NCI-H2227 (cell line): ENCODE measurements around the gene HSPA1L.
A peak's percentile ranks its signal among the peaks of the same experiment; 100 is the strongest.
"Not testable (repeated sequence)": the region's sequence is repeated elsewhere in the genome, so short reads cannot be mapped to it uniquely, and the experiment has no call there.

Experiments
- DNase-seq: peaks from one replicate; lab custom pipeline; 2025; ENCODE audit not compliant: unreplicated experiment; lab: John Stamatoyannopoulos, UW

HSPA1L gene

DNA sequence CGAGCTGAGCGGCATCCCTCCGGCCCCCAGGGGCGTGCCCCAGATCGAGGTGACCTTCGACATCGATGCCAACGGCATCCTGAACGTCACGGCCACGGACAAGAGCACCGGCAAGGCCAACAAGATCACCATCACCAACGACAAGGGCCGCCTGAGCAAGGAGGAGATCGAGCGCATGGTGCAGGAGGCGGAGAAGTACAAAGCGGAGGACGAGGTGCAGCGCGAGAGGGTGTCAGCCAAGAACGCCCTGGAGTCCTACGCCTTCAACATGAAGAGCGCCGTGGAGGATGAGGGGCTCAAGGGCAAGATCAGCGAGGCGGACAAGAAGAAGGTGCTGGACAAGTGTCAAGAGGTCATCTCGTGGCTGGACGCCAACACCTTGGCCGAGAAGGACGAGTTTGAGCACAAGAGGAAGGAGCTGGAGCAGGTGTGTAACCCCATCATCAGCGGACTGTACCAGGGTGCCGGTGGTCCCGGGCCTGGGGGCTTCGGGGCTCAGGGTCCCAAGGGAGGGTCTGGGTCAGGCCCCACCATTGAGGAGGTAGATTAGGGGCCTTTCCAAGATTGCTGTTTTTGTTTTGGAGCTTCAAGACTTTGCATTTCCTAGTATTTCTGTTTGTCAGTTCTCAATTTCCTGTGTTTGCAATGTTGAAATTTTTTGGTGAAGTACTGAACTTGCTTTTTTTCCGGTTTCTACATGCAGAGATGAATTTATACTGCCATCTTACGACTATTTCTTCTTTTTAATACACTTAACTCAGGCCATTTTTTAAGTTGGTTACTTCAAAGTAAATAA lies 2.2 kb upstream of the HSPA1L start:
- not testable (repeated sequence) for DNase-seq

DNA sequence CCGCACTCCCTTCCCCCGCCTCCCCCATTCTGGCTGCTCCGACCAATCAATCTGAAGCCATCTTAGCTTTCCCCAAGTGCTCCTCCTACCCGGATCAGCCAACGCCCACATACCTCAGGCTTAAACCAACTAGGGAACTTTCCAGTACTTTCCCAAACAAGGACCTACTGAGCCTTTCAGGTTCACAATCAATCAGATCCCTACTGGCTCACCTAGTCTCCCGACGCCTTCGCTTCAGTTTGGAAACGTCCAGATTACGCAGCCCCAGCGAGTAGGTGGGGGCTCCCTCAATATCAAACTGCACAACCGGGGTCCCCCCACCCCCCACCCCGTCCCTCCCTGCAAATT lies 432 bp downstream of the HSPA1L start:
- peak; percentile 94 for DNase-seq

DNA sequence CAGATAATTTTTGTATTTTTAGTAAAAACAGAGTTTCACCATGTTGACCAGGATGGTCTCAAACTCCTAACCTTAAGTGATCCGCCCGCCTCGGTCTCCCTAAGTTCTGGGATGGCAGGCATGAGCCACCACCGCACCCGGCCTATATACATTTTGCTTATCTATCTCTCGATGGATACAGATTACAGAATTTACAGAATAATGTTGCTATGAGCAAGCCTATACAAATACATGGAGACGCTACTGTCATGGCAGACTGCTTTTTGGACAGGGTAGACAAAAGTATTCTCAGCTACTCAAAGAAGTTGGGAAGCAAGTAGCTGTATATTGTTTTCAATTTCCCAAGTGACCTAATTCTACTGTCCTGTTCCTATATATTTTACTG lies 1.6 kb downstream of the HSPA1L start:
- no peak for DNase-seq

DNA sequence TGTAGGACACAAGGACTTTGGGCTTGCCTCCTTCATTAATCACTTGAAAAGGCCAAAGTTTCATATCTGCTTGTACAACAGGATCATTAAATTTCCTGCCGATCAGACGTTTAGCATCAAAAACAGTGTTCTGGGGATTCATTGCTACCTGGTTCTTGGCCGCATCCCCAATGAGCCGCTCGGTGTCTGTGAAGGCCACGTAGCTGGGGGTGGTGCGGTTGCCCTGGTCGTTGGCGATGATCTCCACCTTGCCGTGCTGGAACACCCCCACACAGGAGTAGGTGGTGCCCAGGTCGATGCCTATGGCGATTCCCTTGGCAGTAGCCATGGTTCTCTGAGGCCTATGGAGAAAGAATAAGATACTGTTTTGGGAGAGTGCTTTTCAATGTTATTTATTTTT lies 3.4 kb downstream of the HSPA1L start:
- DNase-seq, result no peak

DNA sequence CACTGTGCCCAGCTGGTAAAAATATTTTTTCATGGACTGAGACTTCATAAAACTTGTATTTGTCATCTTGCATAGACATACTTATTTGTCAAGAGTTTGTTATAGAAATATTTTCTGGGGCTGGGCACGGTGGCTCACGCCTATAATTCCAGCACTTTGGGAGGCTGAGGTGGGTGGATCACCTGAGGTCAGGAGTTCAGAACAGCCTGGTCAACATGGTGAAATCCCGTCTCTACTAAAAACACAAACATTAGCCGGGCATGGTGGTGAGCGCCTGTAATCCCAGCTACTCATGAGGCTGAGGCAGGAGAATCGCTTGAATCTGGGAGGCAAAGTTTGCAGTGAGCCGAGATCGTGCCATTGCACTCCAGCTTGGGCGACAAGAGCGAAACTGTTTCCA lies 6.5 kb downstream of the HSPA1L start:
- DNase-seq, result not testable (repeated sequence)

DNA sequence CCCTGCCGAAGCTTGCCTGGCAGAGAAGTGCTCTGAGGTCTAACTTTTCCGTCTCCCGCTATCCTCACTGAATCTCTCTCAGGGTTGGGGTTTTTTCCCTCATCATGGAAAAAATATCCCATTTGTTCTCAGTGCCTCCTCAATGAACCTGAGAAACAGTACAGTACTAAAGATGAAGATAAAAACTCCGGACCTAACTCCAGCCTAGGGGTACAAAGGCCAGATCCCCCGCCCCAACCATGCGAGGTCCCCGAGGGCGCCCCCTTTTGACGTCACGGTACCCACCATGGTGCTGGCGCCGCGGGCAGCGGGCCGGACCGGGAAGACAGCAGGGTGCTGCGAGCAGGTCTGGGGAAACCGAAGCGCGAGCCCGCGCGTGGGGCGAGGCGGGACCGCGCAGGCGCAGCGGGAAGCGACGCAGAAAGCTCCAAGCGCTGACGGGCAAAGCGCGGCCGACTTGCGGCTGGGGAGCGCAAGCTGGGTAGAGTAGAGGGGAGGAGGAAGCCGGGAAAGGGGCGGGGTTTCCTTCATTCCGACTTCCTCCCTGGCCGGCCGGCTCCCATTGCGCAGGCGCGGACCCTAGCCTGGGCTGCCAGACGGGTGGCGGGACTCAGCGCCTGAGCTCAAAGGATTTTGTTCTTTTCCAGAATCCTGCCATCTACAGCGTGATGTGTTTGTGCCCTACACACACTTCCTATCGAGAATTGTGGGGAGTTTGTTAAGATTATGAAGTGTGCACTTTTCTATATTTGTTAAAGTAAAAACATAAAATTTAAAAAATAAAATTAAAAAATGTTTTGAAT lies 8.4 kb downstream of the HSPA1L start, which contains the start of gene LSM2:
Gene LSM2, minus strand, starts transcription at position 497 of the 803 bp plus-strand sequence. Its CDS starts 209 bp downstream, at position 288.
- DNase-seq, result peak; percentile 98

DNA sequence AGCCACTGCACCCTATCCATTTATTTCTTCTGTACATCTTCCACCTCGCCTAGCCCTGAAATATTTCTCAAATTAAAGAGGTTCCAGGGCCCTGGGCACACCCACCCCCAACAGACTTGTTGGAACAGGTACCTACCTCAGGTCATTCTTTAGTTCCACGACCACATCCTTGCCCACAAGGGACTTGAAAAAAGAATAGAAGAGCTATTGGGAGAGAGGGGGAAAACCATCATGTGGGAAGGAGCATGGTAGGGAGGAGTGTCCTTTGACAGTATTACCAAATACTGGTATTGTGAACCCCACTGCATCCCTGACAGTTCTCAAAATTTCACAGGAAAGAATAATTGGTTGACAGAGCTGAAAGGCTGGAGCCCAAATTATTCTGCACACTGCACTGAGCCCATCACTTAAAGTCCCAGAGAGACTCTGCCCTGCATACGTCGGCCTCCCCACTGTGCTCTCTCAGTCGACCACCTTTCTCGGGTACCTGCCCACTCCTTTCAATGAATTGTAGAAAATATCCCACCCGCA lies 9.1 kb downstream of the HSPA1L start:
- no peak for DNase-seq

DNA sequence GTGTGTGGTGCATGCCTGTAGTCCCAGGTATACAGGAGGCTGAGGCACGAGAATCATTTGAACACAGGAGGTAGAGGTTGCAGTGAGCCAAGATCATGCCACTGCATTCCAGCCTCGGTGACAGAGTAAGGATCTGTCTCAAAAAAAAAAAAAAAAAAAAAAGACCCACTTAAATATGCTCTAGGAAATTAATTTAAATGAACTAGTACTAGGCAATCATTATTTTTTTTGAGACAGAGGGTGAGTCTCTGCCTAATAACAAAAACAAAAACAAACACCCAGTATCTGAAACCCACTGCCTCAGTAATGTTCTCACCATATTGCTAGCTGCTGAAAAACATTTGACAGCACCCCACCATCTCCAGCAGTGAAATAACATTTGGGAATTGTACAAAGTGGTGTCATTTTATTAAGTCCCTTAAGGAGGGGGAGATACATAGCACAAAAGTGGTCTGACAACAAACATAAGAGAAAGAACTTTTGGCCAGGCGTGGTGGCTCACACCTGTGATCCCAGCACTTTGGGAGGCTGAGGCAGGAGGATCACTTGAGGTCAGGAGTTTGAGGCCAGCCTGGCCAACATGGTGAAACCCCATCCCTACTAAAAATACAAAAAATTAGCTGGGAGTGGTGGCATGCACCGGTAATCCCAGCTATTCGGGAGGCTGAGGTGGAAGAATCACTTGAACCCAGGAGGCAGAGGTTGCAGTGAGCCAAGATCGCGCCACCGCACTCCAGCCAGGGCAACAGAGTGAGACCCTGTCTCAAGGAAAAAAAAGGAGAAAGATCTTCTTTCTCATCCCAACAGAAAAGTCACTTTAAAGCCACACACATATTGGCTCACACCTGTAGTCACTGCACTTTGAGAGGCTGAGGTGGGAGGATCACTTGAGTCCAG lies 13.8 kb downstream of the HSPA1L start:
- DNase-seq, result not testable (repeated sequence)

DNA sequence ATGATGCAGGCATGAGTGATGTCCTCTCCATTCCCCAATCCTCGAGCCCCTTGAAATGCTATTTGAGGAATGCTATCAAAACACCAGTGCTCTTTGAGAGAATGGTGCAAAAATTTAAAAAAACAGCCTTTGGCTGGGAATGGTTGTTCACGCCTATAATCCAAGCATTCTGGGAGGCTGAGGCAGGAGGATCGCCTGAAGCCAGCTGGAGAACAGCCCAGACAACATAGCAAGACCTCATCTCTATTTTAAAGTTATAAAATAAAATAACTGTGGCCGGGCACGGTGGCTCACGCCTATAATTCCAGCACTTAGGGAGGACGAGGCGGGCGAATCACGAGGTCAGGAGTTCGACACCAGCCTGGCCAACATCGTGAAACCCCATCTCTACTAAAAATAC lies 15.3 kb downstream of the HSPA1L start:
- no peak for DNase-seq

DNA sequence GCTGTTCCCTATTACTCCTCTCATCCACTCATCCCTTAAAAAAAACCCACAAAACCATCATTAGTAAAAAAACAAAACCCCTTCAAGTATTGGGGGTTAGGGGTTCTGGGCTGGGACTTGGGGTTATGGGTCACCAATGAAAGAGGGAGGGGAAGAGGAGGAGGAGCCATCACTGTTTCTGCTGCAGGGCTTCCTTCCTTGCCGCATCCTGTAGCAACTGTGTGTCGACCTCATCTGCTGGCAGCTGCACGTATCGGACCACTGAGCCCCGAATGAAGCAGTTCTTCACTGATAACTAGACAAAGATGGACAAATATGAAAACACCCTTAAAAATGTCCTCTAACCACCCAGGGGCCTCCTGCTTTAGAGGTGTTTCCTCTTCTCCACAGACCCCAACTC lies 17.5 kb downstream of the HSPA1L start:
- DNase-seq, result no peak

DNA sequence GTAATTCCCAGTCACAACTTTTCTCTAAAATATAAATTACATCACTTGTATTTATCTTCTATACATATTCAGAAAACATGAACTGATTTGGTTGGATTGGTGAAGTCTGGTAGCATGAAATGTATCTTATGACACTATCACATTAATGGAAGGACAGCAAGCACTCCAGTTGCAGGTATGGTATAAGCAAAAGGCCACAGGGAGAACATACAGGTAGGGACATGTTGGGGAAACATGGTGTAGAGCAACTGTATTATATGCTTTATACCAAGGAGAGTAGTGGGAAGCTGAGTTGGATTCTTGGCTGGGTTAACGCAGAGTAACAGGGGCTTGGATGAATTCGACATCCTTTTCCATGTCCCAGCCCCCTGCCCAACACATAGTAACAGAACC lies 18.1 kb downstream of the HSPA1L start:
- no peak for DNase-seq

DNA sequence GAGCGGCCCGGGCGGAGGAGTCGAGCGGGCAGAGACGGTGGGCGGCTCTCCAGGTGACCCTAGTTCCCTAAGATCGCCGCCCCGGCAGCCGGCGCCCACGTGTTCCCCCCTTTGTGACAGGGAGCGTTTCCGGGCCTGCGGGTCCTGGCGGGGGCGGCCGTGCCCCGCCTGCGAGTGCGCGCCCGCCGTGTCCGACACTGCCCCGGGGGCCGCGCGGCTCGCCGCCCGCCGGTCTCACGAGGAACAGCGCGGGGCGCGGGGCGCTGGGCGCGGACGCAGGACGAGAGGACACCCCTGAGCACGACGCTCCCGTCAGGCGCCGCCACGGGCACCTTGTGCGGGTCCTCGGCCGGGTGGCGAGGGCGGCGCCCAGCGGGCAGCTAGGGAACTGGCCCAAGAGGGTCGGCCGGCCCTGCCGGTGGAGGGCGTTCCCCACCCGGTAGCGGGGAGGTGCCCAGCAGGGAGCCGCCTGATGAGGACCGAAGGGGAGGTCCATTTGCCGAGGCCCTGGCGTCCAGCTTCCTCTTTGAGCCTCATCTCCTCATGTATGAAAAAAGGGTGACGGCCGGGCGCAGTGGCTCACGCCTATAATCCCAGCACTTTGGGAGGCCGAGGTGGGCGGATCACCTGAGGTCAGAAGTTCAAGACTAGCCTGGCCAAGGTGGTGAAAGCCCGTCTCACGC lies 19.3 kb downstream of the HSPA1L start, which contains the start of gene VARS1:
Gene VARS1, minus strand, starts transcription at position 137 of the 683 bp plus-strand sequence. CDS start 535 bp downstream, outside the sequence.
- peak; percentile 93 for DNase-seq

DNA sequence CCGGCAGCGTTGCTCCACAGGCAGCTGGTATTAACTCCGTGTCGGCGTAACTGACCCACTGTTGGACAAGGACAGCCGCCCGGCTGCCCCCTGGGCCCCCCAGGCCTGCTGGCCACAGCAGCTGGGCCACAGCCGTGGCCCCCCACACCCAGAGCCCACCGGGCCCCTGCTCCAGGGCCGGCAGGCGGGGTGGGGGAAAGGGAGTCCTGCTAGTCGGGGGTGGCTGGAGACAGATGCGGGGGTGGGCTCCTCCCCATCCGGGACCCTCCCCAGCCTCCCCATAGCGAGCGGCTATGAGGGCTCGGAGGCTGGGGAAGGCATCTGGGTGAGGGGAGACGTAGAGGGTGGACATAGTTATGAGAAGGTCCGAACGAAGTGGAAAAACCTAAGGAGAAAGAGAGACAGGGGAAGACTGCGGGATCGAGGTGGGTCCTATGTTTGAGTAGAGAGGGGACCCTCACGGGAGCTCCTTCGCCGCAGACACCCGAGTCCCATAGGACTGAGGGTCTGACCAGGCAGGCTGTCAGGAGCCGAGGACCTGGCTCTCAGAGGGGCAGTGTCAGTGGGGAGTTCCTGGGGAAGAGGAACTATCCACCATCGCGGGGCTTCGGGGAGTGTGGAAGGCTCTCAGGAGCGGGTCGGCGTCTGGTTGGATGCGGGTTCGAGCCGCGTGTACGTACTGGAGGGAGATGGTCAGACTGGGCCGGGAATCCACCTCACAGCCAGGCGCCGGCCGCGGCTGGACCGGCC lies 20.0 kb downstream of the HSPA1L start:
- DNase-seq, result no peak

DNA sequence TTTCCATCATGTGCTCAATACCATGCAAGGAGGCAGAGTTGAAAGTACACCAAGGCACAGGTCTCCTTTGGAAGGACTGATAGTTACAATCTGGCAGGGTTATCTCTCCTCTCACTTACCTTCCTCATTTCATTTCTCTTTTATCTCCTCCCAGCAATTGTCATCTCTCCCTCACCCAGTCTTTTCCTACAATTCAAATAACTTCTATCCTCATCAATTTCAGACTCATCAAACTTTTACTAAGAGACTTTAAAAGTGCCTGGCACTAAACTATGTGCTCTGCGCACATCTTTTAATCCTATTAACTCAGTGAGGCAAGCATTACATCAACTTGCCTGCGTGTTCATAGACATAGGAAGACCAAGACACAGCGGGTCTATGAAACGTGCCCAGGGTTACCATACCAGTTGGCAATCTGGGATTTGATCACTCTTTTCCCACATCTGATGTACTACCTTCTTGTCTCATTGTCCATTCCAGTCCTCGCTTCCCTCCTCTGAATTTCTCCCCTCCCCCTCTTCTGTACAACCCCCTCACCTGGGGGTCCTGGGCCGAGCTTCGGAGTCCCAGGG lies 20.7 kb downstream of the HSPA1L start:
- no peak for DNase-seq

DNA sequence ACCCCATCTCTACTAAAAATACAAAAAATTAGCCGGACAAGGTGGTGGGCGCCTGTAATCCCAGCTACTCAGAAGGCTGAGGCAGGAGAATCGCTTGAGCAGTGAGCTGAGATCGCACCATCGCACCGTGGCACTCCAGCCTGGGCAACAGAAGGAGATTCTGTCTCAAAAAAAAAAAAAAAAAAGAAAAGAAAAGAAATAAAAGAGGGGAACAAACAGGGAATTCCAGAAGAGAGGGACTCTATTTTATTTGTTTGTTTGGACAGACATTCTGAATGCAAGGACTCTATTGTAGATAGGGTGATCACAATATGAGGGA lies 21.2 kb downstream of the HSPA1L start:
- not testable (repeated sequence) for DNase-seq

DNA sequence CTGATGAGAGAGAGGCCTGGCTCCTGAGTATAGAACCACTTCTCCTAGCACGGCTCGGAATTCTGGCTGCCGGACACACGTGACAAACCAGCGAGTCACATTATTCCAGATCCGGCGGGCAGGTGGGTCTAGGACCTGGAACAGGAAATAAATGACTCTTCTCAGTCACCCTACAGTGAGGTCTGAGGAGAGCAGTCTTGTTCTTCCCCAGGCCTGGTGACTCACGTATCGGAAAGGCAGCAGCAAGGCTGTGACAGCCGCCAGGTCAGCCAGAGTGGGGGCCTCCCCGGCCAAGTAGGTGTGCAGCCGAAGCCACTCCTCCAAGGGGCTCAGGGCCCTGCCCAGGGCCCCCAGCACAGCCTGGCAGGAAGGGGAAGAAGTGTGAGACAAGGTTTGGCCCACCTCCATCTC lies 22.3 kb downstream of the HSPA1L start:
- no peak for DNase-seq

DNA sequence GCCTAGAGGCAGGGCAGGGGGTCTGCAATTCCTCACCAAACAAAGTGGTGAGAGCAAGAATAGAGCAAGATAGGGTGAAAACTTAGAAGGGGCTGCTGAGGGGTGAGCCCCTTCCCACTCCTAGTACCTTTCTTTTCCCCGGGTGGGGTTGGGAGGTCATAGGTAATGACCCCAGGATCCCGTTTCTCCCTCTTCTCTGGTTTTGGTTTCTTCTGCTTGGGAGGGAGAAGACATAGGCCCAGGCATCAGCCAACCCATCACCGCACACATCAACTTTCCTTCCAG lies 23.1 kb downstream of the HSPA1L start:
- no peak for DNase-seq

DNA sequence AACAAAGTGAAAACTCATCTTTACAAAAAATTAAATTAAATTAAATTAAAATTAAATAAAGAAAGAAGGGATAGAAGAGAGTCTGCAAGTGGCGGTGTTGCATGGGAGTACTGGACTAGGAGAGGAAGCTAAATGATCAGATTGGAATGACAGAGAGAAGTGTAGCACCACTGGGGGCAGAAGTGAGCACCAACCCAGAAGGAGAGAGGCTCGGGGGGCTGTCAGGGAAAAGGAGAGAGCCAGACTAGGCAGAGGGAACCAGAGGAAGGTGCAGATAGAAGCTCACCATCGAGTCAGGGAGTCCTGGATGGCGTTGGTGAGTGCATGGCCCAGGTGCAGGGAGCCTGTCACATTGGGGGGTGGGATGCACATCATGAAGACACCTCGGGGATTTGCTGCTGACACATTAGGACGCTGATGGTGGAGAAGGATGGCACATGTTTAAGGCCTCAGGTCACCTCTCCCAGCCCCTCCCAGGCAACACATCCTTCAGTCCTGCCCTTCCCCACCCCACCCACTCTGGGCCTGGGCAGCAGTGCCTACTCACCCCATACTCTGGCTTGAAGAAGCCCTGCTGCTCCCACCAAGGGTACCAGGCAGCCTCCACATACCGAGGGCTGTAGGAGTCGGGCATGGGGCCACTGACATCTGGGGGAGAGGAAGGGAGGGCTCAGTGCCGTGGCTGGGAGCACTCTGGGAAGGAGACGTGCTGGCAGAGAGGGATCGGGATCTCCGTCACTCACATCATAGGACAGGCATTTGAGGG lies 23.6 kb downstream of the HSPA1L start:
- peak; percentile 76 for DNase-seq

DNA sequence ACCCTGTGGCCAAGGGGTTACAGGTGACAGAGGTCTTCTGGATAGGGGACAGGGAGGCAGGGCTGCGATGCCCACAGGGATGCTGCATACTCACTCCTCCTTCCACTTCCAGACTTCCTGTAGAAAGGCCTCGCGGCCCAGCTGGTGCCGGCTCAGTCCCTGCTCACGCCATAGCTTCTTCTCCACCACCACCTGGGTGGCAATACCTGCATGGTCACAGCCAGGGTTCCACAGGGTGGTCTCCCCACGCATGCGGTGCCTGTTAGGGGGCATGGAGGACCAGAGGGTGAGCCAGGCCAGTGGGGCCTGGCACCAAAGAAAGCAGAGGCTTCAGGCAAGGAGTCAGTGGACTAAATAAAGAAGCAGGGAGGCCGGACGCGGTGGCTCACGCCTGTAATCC lies 29.6 kb downstream of the HSPA1L start:
- DNase-seq, result no peak
